Fibroblast of villous mesenchyme (primary cell): ENCODE measurements around the gene KCNK10. TPM values are rescaled to one million over a fixed set of nuclear protein-coding genes. Genes with fewer than 3 reads are reported as not detected.

Experiments
- DNase-seq: peaks from one replicate; pipeline ENCODE4 v3.0.0-alpha.2; 2010; ENCODE audit warnings: low read depth
- H3K4me3 ChIP-seq: 2 replicates; pipeline ENCODE4 v1.5.1; 2011; ENCODE audit warnings: low read depth, mild to moderate bottlenecking, low read length
- CTCF ChIP-seq: IDR thresholded peaks from 2 replicates; pipeline ENCODE4 v1.5.1; 2012; ENCODE audit warnings: low read depth, mild to moderate bottlenecking, low read length; ENCODE audit not compliant: insufficient read depth
- total RNA-seq: library from RNA; depleted of rRNA; stranded (reverse); fragments of >200 nt; gene quantifications from 2 replicates; pipeline ENCODE4 v1.2.3, GENCODE V29; 2012

Gene KCNK10
- total RNA-seq, 1 donor = not detected

GRCh38 chr14:88322504-88323085, 474 bp downstream of the KCNK10 start:
- no peak for DNase-seq
- no peak overlapping the region for H3K4me3 ChIP-seq
- no peak for TF ChIP-seq CTCF

- H3K4me3 ChIP-seq = no peak overlapping the region
- no peak for TF ChIP-seq CTCF
- no peak for DNase-seq
Observed at GRCh38 chr14:88321692-88322503, 1.2 kb downstream of the KCNK10 start.

- DNase-seq = no peak
- TF ChIP-seq CTCF = no peak
- H3K4me3 ChIP-seq = no peak overlapping the region
Observed at GRCh38 chr14:88318406-88318805, 4.7 kb downstream of the KCNK10 start.

GRCh38 chr14:88316521-88316920, 6.5 kb downstream of the KCNK10 start:
- no peak for TF ChIP-seq CTCF
- no peak overlapping the region for H3K4me3 ChIP-seq
- DNase-seq = no peak

GRCh38 chr14:88312257-88312656, 10.8 kb downstream of the KCNK10 start:
- TF ChIP-seq CTCF = no peak
- no peak for DNase-seq
- no peak overlapping the region for H3K4me3 ChIP-seq

- no peak for TF ChIP-seq CTCF
- no peak overlapping the region for H3K4me3 ChIP-seq
- DNase-seq = no peak
Observed at GRCh38 chr14:88311780-88312179, 11.3 kb downstream of the KCNK10 start.
